ENCODE data around the gene TRUB1.

The TRUB1 gene

GRCh38 chr10:114930320-114930719 is 7.7 kb upstream of the TRUB1 start:
- Histone ChIP-seq H3K4me1 (ENCODE audit: control insufficient read depth, low read length) (no peaks in the 10 kb centered on the region), H3K9me3 (ENCODE audit: control insufficient read depth, insufficient read depth, low read length) (no peaks in the 10 kb centered on the region; the same call in 1 of the 2 replicates), H3K4me3 (ENCODE audit: low read length) (no peak overlapping the region), H3K4me2 (ENCODE audit: low read length) (no peak overlapping the region), H3K27ac (ENCODE audit: low read depth, low read length) (no peak overlapping the region), H3K36me3 (ENCODE audit: control insufficient read depth, low read length) (no peaks in the 10 kb centered on the region), H3K9me2 (replicated peaks; ENCODE audit: control insufficient read depth, low read length) (no peaks in the 10 kb centered on the region), H3K27me3 (ENCODE audit: control insufficient read depth, low read length) (peaks cover 11% of the 10 kb centered on the region), H3F3A (ENCODE audit: control insufficient read depth, insufficient read depth) (no peaks in the 10 kb centered on the region), H3K79me2 (ENCODE audit: control insufficient read depth, low read length) (no peaks in the 10 kb centered on the region), H4K20me1 (ENCODE audit: control insufficient read depth, insufficient read depth, low read depth, low read length) (no peaks in the 10 kb centered on the region)
- TF ChIP-seq, protein P1, sequence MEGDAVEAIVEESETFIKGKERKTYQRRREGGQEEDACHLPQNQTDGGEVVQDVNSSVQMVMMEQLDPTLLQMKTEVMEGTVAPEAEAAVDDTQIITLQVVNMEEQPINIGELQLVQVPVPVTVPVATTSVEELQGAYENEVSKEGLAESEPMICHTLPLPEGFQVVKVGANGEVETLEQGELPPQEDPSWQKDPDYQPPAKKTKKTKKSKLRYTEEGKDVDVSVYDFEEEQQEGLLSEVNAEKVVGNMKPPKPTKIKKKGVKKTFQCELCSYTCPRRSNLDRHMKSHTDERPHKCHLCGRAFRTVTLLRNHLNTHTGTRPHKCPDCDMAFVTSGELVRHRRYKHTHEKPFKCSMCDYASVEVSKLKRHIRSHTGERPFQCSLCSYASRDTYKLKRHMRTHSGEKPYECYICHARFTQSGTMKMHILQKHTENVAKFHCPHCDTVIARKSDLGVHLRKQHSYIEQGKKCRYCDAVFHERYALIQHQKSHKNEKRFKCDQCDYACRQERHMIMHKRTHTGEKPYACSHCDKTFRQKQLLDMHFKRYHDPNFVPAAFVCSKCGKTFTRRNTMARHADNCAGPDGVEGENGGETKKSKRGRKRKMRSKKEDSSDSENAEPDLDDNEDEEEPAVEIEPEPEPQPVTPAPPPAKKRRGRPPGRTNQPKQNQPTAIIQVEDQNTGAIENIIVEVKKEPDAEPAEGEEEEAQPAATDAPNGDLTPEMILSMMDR (IDR thresholded peaks at IDR 0.05; ENCODE audit: low read depth, low read length, poor library complexity, severe bottlenecking) = no peak
- no peak for TF ChIP-seq EZH2phosphoT487 (IDR thresholded peaks at IDR 0.05; ENCODE audit: borderline replicate concordance, low read length)

- Histone ChIP-seq H3K4me1 (ENCODE audit: control insufficient read depth, low read length) (no peaks in the 10 kb centered on the region), H3F3A (ENCODE audit: control insufficient read depth, insufficient read depth) (no peaks in the 10 kb centered on the region), H3K4me3 (ENCODE audit: low read length) (no peak overlapping the region), H3K79me2 (ENCODE audit: control insufficient read depth, low read length) (no peaks in the 10 kb centered on the region), H3K4me2 (ENCODE audit: low read length) (no peak overlapping the region), H3K9me3 (ENCODE audit: control insufficient read depth, insufficient read depth, low read length) (no peaks in the 10 kb centered on the region; the same call in 1 of the 2 replicates), H3K27ac (ENCODE audit: low read depth, low read length) (no peak overlapping the region), H3K27me3 (ENCODE audit: control insufficient read depth, low read length) (peaks cover 3% of the 10 kb centered on the region), H3K36me3 (ENCODE audit: control insufficient read depth, low read length) (no peaks in the 10 kb centered on the region), H4K20me1 (ENCODE audit: control insufficient read depth, insufficient read depth, low read depth, low read length) (no peaks in the 10 kb centered on the region), H3K9me2 (replicated peaks; ENCODE audit: control insufficient read depth, low read length) (no peaks in the 10 kb centered on the region)
- TF ChIP-seq, protein P1 (IDR thresholded peaks at IDR 0.05; ENCODE audit: low read depth, low read length, poor library complexity, severe bottlenecking) = no peak
- TF ChIP-seq EZH2phosphoT487 (IDR thresholded peaks at IDR 0.05; ENCODE audit: borderline replicate concordance, low read length) = no peak
These were observed 6.8 kb upstream of the TRUB1 start for GRCh38 chr10:114931072-114931679.

GRCh38 chr10:114932225-114932624 is 5.8 kb upstream of the TRUB1 start:
- no peak overlapping the region for H3K27ac ChIP-seq (ENCODE audit: low read depth, low read length)
- TF ChIP-seq EZH2phosphoT487 (IDR thresholded peaks at IDR 0.05; ENCODE audit: borderline replicate concordance, low read length) = no peak
- TF ChIP-seq, protein P1 (IDR thresholded peaks at IDR 0.05; ENCODE audit: low read depth, low read length, poor library complexity, severe bottlenecking) = no peak
- H3K4me1 ChIP-seq (ENCODE audit: control insufficient read depth, low read length) = no peaks in the 10 kb centered on the region
- no peaks in the 10 kb centered on the region for H3K27me3 ChIP-seq (ENCODE audit: control insufficient read depth, low read length)
- no peaks in the 10 kb centered on the region for H4K20me1 ChIP-seq (ENCODE audit: control insufficient read depth, insufficient read depth, low read depth, low read length)
- H3K9me2 ChIP-seq (replicated peaks; ENCODE audit: control insufficient read depth, low read length) = no peaks in the 10 kb centered on the region; the same call in 1 of the 2 replicates
- no peaks in the 10 kb centered on the region for H3K36me3 ChIP-seq (ENCODE audit: control insufficient read depth, low read length)
- H3K4me2 ChIP-seq (ENCODE audit: low read length) = no peak overlapping the region
- H3F3A ChIP-seq (ENCODE audit: control insufficient read depth, insufficient read depth) = no peaks in the 10 kb centered on the region
- H3K4me3 ChIP-seq (ENCODE audit: low read length) = no peak overlapping the region
- no peaks in the 10 kb centered on the region; the same call in 1 of the 2 replicates for H3K9me3 ChIP-seq (ENCODE audit: control insufficient read depth, insufficient read depth, low read length)
- no peaks in the 10 kb centered on the region for H3K79me2 ChIP-seq (ENCODE audit: control insufficient read depth, low read length)
